ENCODE results near the gene STAC3.

The STAC3 gene

GRCh38 chr12:57231276-57232021 lies 19.5 kb downstream of the STAC3 start:
- Histone ChIP-seq H3K27ac (ENCODE audit: low read length) (0 out of 2 replicates have a peak overlapping the region, but pooled peaks have one; percentile 71), H3K9me3 (ENCODE audit: insufficient read depth, low read length) (no peaks in the 10 kb centered on the region), H3K27me3 (ENCODE audit: low read depth, low read length) (no peaks in the 10 kb centered on the region), H2AFZ (ENCODE audit: low read depth, low read length) (no peak overlapping the region), H3K36me3 (replicated peaks; ENCODE audit: low read depth, low read length) (peaks cover 47% of the 10 kb centered on the region), H3K4me1 (ENCODE audit: low read length) (peaks cover 23% of the 10 kb centered on the region), H3K4me2 (ENCODE audit: low read length) (peak overlapping the region; percentile 100), H3K4me3 (ENCODE audit: low read length) (peak overlapping the region; percentile 82), H3K79me2 (ENCODE audit: low read length) (peaks cover 29% of the 10 kb centered on the region), H4K20me1 (ENCODE audit: insufficient read depth, low read length) (peaks cover 17% of the 10 kb centered on the region), H3K9ac (ENCODE audit: low read length) (peak overlapping the region; percentile 97)
- TF ChIP-seq, protein P1, sequence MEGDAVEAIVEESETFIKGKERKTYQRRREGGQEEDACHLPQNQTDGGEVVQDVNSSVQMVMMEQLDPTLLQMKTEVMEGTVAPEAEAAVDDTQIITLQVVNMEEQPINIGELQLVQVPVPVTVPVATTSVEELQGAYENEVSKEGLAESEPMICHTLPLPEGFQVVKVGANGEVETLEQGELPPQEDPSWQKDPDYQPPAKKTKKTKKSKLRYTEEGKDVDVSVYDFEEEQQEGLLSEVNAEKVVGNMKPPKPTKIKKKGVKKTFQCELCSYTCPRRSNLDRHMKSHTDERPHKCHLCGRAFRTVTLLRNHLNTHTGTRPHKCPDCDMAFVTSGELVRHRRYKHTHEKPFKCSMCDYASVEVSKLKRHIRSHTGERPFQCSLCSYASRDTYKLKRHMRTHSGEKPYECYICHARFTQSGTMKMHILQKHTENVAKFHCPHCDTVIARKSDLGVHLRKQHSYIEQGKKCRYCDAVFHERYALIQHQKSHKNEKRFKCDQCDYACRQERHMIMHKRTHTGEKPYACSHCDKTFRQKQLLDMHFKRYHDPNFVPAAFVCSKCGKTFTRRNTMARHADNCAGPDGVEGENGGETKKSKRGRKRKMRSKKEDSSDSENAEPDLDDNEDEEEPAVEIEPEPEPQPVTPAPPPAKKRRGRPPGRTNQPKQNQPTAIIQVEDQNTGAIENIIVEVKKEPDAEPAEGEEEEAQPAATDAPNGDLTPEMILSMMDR (IDR thresholded peaks at IDR 0.05; ENCODE audit: low read depth, low read length): no peak

DNA sequence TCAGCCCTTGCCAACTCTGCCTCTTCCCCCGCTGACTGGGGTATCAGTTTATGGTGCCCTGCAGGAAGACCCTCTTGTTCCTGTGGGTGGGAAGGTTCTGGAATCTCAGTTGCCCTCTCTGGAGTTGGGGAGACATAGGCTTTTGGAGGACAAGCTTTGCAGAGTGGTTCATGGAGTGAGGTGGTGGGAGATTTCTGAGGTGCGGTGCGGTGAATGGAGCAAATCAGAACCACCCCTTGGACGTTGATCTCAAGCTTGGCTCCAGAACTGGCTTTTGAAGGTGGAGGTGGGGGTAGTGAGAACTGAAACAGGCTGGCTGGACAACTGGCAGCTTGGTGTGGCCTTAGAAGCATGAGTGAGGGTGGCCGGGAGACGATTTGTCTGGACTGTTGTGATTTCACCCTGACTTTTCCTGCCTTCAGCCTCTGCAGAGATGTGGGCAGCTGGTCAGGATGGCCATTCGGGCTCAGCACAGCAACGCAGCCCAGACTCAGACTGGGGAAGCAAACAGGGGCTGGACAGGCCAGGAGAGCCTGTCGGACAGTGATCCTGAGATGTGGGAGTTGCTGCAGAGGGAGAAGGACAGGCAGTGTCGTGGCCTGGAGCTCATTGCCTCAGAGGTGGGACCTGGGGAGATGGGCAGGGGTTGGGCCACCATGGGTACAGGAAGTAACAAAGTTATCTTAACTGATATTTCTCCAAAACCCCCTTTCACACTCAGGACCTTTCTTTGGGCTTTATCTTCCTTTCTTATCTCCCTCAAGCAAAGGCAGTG lies 20.4 kb downstream of the STAC3 start:
- Histone ChIP-seq H3K4me2 (ENCODE audit: low read length) (peak overlapping the region; percentile 100), H3K27ac (ENCODE audit: low read length) (peak overlapping the region; percentile 71), H3K9me3 (ENCODE audit: insufficient read depth, low read length) (no peaks in the 10 kb centered on the region), H3K36me3 (replicated peaks; ENCODE audit: low read depth, low read length) (peaks cover 47% of the 10 kb centered on the region), H3K79me2 (ENCODE audit: low read length) (peaks cover 29% of the 10 kb centered on the region), H3K9ac (ENCODE audit: low read length) (peak overlapping the region; percentile 97), H4K20me1 (ENCODE audit: insufficient read depth, low read length) (peaks cover 15% of the 10 kb centered on the region), H2AFZ (ENCODE audit: low read depth, low read length) (no peak overlapping the region), H3K4me3 (ENCODE audit: low read length) (peak overlapping the region; percentile 82), H3K27me3 (ENCODE audit: low read depth, low read length) (no peaks in the 10 kb centered on the region), H3K4me1 (ENCODE audit: low read length) (peaks cover 23% of the 10 kb centered on the region)
- no peak for TF ChIP-seq EZH2phosphoT487 (IDR thresholded peaks at IDR 0.05; ENCODE audit: low read depth)
- TF ChIP-seq, protein P1 (IDR thresholded peaks at IDR 0.05; ENCODE audit: low read depth, low read length): no peak

GRCh38 chr12:57229634-57230380 lies 21.2 kb downstream of the STAC3 start, which contains the start of gene SHMT2:
Gene SHMT2 (plus strand): TSS chr12:57229711. CDS start chr12:57229779, 68 bp downstream.
- TF ChIP-seq, protein P1 (IDR thresholded peaks at IDR 0.05; ENCODE audit: low read depth, low read length): no peak
- TF ChIP-seq EZH2phosphoT487 (IDR thresholded peaks at IDR 0.05; ENCODE audit: low read depth): no peak
- Histone ChIP-seq H3K27me3 (ENCODE audit: low read depth, low read length) (no peaks in the 10 kb centered on the region), H3K4me2 (ENCODE audit: low read length) (peak within 1 kb of the TSS; percentile 100)

More at GRCh38 chr12:57229634-57230380, 21.2 kb downstream of the STAC3 start, which contains the start of gene SHMT2:
- peaks cover 46% of the 10 kb centered on the region for H3K36me3 ChIP-seq (replicated peaks; ENCODE audit: low read depth, low read length)
- peak within 1 kb of the TSS; percentile 97 for H3K9ac ChIP-seq (ENCODE audit: low read length)
- peak within 1 kb of the TSS; percentile 81 for H2AFZ ChIP-seq (ENCODE audit: low read depth, low read length)
- peak within 1 kb of the TSS; percentile 82 for H3K4me3 ChIP-seq (ENCODE audit: low read length)
- H3K79me2 ChIP-seq (ENCODE audit: low read length): peaks cover 29% of the 10 kb centered on the region
- H3K27ac ChIP-seq (ENCODE audit: low read length): peak within 1 kb of the TSS; percentile 71
- no peaks in the 10 kb centered on the region for H3K9me3 ChIP-seq (ENCODE audit: insufficient read depth, low read length)
- H3K4me1 ChIP-seq (ENCODE audit: low read length): peaks cover 23% of the 10 kb centered on the region
- H4K20me1 ChIP-seq (ENCODE audit: insufficient read depth, low read length): peaks cover 15% of the 10 kb centered on the region
